HG03095 (cell line): ENCODE data around the gene JARID2.
A peak's percentile ranks its signal among the peaks of the same experiment; 100 is the strongest.

Experiments
- ATAC-seq: cut with Tn5 transposase; IDR thresholded peaks from one replicate; pipeline ENCODE4 v1.9.1; 2021; ENCODE audit warnings: moderate library complexity; ENCODE audit not compliant: unreplicated experiment

Gene JARID2

DNA sequence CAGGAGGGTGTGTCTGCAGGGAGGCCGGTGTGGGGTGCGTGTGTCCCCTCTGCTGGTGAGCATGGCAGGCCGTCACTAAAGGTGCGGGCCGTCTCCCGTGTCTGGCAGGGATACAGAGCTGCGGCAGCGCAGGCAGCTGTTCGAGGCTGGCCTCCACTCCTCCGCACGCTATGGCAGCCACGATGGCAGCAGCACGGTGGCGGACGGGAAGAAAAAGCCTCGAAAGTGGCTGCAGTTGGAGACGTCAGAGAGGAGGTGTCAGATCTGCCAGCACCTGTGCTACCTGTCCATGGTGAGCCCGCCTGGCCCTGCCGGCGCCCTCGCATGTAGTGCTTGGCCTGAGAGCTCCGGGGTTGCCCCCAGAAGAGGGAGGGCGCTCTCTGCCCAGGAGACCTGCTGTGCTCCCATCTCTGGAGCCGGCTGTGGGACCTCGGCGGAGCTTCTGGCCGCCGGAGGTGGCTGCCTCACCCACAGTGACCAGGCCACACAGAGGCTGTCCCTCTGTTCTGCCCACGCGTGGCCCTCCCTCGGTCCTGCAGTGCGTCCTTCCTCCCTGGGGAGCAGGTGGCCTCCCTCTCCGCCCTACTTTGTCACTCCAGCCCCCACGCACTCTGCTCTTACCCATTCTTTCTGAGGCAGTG is 267.4 kb downstream of the JARID2 start:
- ATAC-seq = no peak

- ATAC-seq = no peak
Observed at GRCh38 chr6:15513801-15514711, 268.2 kb downstream of the JARID2 start.

DNA sequence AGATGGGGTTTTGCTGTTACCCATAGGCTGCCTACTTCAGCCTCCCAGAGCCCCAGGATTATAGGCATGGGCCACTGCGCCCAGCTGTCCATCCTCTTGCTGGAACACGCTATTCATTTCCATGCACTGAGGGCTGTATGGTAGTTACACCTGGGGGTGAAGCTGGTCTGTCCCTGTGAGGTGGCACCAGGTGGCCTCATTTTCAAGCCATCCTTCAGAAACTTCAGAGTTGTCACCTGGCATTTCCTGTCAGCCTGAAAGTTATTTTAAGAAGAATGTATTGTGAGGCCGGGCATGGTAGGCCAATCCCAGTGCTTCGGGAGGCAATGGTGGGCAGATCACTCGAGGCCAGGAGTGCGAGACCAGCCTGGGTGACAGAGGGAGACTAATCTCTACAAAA is 269.4 kb downstream of the JARID2 start:
- ATAC-seq = no peak

GRCh38 chr6:15515660-15516375 is 269.9 kb downstream of the JARID2 start:
- ATAC-seq = no peak

DNA sequence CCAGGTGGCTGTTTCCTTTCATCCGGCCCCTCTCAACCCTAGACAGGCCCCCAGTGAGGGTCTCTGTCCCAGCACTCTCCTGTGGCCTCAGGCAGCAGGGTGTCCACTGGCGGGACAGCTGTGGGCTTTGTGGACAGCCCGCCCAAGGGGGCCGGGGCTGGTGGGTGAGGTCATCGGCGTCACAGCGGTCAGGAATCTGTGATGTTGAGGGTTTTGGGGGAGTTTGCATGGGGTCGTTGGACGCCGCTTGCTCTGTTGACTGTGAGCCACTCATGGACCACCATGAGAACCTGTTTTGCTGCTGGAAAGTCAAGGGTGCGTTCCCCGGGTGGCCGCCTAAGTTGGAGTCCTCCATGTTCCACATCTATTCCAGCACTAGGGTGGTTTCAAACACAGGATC is 270.5 kb downstream of the JARID2 start:
- ATAC-seq = no peak

DNA sequence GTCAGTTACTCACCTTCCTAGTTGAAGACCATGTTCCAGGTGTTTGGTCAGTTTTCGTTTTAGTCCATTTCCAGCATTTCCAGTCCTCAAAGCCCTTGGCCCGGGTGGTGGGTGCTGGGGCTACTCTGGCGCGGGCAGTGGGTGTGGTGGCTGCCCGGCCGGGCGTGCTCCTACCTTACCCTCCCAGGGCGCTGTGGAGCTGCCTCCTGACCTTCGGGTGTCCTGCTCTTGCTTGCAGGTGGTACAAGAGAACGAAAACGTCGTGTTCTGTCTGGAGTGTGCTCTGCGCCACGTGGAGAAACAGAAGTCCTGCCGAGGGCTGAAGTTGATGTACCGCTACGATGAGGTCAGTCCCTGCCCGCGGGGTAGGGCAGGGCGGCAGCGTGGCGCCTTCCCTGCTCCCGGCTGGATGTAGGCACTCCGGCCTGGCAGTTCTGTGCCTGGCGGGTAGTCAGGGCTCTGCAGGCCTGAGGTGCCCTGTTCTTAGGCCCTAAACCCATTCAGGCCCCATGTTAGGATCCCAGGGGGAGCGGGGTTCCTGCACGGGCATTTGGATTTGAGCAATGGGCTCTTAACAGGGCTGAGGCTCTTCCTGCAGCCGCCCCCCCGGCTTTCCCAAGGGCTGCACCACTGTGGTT is 271.2 kb downstream of the JARID2 start:
- no peak for ATAC-seq

DNA sequence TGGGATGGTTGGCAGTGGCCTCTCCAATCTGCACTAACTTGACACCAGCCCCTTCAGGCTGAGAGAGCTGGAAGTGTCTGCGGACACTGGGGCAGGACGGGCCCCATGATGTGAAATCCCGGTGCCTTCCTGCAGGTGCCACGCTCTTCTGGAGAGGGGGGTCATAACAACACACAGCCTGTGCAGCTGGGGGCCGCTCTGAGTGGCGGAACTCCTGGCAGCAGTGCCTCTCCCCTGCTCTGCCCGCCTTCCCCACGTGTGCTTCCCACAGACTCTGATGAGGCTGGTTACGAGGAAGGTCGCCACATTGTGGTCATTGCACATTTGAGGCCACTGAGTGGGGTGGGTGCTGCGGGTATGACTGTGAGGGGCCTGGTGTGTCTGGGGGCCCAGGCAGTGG is 271.7 kb downstream of the JARID2 start:
- no peak for ATAC-seq

DNA sequence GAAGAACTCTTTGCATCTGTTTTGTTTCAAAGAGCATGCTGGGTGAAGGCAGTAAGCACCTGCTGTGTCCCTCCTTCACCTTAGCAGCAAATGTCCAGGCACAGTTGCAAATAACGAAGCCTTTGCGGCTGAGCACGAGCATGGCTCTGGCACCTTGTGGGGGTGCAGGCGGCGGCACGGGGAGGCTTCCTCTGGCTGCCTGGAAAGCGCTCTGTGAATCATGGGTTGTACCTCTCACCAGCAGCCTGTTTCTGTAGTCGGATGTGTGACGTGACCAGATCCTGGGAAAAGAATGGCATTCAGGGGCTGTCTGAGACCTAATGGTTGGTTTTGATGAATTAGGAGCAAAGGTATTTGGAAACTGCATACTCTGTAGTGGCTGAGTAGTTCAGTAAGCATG is 272.2 kb downstream of the JARID2 start:
- ATAC-seq = no peak

DNA sequence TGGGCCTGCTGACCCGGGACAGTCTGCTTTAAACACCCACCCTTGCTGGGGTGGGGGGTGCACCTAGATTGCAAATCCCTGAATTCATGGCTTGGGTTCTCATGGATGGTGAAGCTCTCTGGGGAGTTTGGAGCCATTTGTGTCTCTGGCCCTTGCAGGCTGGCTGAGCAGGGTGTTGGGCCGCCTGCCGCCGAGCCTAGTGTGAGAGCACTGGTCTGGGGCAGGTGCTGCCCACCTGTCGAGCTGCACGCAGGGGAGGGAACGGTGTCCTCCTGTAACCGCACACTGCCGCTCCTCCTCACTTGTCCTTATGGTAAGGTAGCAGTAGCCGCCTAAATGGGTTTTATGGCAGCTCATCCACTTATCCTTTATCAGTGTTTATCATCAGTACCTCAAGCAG is 273.0 kb downstream of the JARID2 start:
- no peak for ATAC-seq

GRCh38 chr6:15519681-15520080 is 273.8 kb downstream of the JARID2 start:
- no peak for ATAC-seq

GRCh38 chr6:15520626-15521203 is 274.8 kb downstream of the JARID2 start:
- ATAC-seq = no peak

DNA sequence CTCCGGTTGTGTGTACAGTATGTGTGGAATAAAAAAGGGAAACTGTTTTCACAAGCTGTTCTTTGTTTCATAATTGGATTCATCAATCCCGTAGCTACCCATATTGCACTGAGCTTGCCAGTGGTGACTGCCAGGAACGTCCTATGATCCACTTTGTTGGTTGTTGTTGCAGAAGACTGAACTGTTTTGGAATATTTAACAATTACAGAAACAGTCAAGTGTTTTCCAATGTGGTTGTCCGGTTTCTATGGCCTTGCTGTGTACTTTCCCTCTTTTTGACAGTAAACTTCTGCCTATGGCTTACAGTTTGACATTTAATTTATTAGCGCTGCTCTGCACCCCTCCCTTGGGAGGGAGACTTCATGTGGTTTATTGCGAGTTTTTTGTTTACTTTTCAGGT is 275.7 kb downstream of the JARID2 start:
- ATAC-seq = no peak

DNA sequence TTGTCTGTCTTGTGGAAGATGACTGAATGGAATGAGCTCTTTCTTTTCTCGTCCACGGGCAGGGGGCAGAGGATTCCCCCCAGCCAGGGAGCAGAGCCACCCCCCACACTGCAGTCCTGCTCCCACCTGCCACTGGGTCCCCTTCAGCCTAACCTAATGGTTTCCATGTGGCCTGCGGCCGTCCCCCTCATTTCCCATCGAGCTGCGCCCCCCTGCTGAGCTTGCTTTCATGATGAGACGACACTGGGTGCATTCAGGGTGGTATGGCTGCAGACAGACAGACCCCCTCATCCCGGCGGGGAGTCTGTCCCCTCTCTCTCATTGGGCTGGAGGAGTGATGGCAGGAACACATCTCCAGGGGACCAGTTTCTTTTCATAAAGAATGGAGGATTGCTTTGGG is 276.2 kb downstream of the JARID2 start:
- no peak for ATAC-seq

GRCh38 chr6:15522427-15522826 is 276.6 kb downstream of the JARID2 start:
- ATAC-seq = no peak

DNA sequence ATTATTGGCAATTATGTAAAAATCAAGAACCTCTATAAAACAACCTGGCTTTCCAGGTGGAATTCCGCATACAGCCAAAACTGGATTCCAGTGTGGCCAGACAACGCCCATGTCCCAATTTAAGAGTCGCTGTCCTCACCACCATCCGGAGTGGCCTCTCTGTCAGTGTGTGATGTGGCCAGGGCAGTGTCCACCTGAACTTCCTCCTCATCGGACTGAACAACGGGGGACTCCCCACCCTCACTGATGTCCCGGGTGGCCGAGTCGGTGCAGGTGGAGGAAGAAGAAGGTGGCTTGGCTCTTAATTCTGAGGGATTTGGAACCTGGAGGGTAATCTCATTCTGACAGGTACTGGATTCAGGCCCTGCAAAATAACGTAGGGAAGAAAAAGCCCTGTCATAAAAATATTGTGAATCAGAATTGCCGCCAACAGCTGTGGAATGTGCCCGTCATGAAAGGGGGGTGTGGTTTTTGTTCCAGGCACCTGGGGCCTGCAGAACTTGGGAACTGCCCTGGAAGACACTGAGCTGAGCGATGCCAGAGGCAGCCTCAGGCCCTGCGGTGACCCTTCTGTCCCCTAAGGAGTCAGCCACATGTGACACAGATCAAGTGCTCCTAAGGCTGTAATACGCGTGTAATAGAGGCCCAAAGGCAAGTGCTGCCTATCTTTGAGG is 277.1 kb downstream of the JARID2 start:
- no peak for ATAC-seq

GRCh38 chr6:15523679-15524630 is 278.1 kb downstream of the JARID2 start:
- ATAC-seq = no peak

GRCh38 chr6:15524861-15525401 is 279.1 kb downstream of the JARID2 start:
- ATAC-seq = no peak

DNA sequence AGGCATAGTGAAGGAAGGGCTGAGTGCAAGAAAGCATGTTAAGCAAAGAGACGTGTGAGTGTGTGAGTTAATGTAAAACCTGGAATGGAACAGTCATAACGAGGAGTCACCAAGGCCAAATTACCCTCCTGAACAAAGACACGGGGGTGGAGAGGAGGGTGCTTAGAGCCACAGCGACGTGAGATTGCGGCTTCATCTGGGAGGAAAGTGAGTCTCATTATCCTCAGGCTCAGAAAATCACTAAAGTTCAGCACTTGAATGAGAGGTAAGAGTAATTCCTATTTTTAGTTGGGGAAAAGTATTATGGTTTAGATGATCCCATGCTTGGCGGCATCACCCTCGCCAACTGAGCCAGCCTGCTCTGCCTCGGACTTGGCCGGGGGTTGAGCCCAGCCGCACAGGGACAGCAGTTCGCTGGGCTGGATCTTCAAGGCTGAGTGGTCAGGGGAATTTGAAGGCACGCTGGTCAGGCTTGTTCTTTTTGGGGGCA is 280.4 kb downstream of the JARID2 start:
- peak; percentile 58 for ATAC-seq
